Progenitor cell of endocrine pancreas (in vitro differentiated cells): ENCODE measurements around the gene DGKB. TPM values are rescaled to one million over a fixed set of nuclear protein-coding genes. Genes with fewer than 3 reads are reported as not detected.

ENCODE experiments used
- DNase-seq: peaks from one replicate; pipeline ENCODE4 v3.0.0; 2021; ENCODE audit warnings: low spot score; ENCODE audit not compliant: unreplicated experiment
- H3K27ac Mint-ChIP-seq: 2 replicates; pipeline ENCODE4 v1.8.0; 2021; ENCODE audit warnings: mild to moderate bottlenecking, moderate library complexity, mixed read lengths
- H3K27me3 Mint-ChIP-seq: 2 replicates; pipeline ENCODE4 v1.8.0; 2021; ENCODE audit warnings: mixed read lengths
- H3K36me3 Mint-ChIP-seq: 2 replicates; pipeline ENCODE4 v1.8.0; 2022; ENCODE audit warnings: mixed read lengths; ENCODE audit not compliant: insufficient read depth
- H3K4me1 Mint-ChIP-seq: 2 replicates; pipeline ENCODE4 v1.8.0; 2021; ENCODE audit warnings: low read depth, mixed read lengths
- H3K4me3 Mint-ChIP-seq: 2 replicates; pipeline ENCODE4 v1.8.0; 2021; ENCODE audit warnings: low read depth, mild to moderate bottlenecking, moderate library complexity, mixed read lengths
- H3K9me3 Mint-ChIP-seq: 2 replicates; pipeline ENCODE4 v1.8.0; 2021; ENCODE audit warnings: low read depth, mixed read lengths
- CTCF ChIP-seq: fragments of 200-600 bp; sonication (generic); IDR thresholded peaks from one replicate; pipeline ENCODE4 v1.5.0; 2021; ENCODE audit warnings: antibody characterized with exemption, mild to moderate bottlenecking; ENCODE audit not compliant: unreplicated experiment
- total RNA-seq: library from RNA; stranded (reverse); gene quantifications from 2 replicates; pipeline ENCODE4 v1.2.1, GENCODE V29; 2021

DGKB gene
- total RNA-seq, 1 donor from 2014 or later = 0.74 TPM

GRCh38 chr7:14505906-14506305 is 396.6 kb downstream of the DGKB start:
- TF ChIP-seq CTCF = no peak
- Mint-ChIP-seq H3K27me3 (no peaks in the 10 kb centered on the region), H3K27ac (no peak overlapping the region), H3K4me3 (no peak overlapping the region), H3K36me3 (no peaks in the 10 kb centered on the region), H3K4me1 (peaks cover 7% of the 10 kb centered on the region), H3K9me3 (peaks cover 16% of the 10 kb centered on the region)
- no peak for DNase-seq

GRCh38 chr7:14504134-14504533 is 398.4 kb downstream of the DGKB start:
- Mint-ChIP-seq H3K4me1 (peaks cover 7% of the 10 kb centered on the region), H3K27me3 (no peaks in the 10 kb centered on the region), H3K9me3 (peaks cover 8% of the 10 kb centered on the region), H3K27ac (no peak overlapping the region), H3K36me3 (no peaks in the 10 kb centered on the region), H3K4me3 (no peak overlapping the region)
- TF ChIP-seq CTCF = no peak
- no peak for DNase-seq

GRCh38 chr7:14503623-14504022 is 398.9 kb downstream of the DGKB start:
- no peak for DNase-seq
- H3K36me3 Mint-ChIP-seq = no peaks in the 10 kb centered on the region
- H3K4me1 Mint-ChIP-seq = peaks cover 7% of the 10 kb centered on the region

GRCh38 chr7:14501436-14501835 is 401.1 kb downstream of the DGKB start:
- no peak for DNase-seq
- peaks cover 8% of the 10 kb centered on the region for H3K9me3 Mint-ChIP-seq
- no peaks in the 10 kb centered on the region for H3K27me3 Mint-ChIP-seq
- no peaks in the 10 kb centered on the region for H3K36me3 Mint-ChIP-seq
- peaks cover 7% of the 10 kb centered on the region for H3K4me1 Mint-ChIP-seq
- no peak overlapping the region for H3K4me3 Mint-ChIP-seq
- H3K27ac Mint-ChIP-seq = no peak overlapping the region
- TF ChIP-seq CTCF = no peak

More at GRCh38 chr7:14503623-14504022, 398.9 kb downstream of the DGKB start:
- TF ChIP-seq CTCF = no peak
- Mint-ChIP-seq H3K27ac (no peak overlapping the region), H3K4me3 (no peak overlapping the region), H3K27me3 (no peaks in the 10 kb centered on the region), H3K9me3 (peaks cover 8% of the 10 kb centered on the region)

GRCh38 chr7:14497390-14497789 is 405.2 kb downstream of the DGKB start:
- TF ChIP-seq CTCF = no peak
- no peak for DNase-seq
- H3K27me3 Mint-ChIP-seq = no peaks in the 10 kb centered on the region
- H3K4me1 Mint-ChIP-seq = peaks cover 6% of the 10 kb centered on the region
- H3K36me3 Mint-ChIP-seq = no peaks in the 10 kb centered on the region
- H3K9me3 Mint-ChIP-seq = peaks cover 8% of the 10 kb centered on the region
- H3K27ac Mint-ChIP-seq = no peak overlapping the region
- H3K4me3 Mint-ChIP-seq = no peak overlapping the region
